ENCODE results near the gene LRRC25. TPM values are rescaled to one million over a fixed set of nuclear protein-coding genes. Genes with fewer than 3 reads are reported as not detected.

LRRC25 gene
- total and polyA plus RNA-seq, 2 of the 4 experiments (the other 2 are of a cell fraction), result 0.03 TPM; not detected in 1

- TF ChIP-seq USF2 (IDR thresholded peaks at IDR 0.05; ENCODE audit: low read depth, low read length), result no peak
These were observed 34.4 kb downstream of the LRRC25 start (continued) for GRCh38 chr19:18362934-18363542.

GRCh38 chr19:18361646-18362045 lies 35.8 kb downstream of the LRRC25 start:
- no peak overlapping the region for H3K9ac ChIP-seq (ENCODE audit: low read depth, low read length)
- POLR2A ChIA-PET (ENCODE audit: unreplicated experiment), result no interaction called here
- BruUV-seq (replicated peaks), result no TSS peak
- peak; percentile 37 for DNase-seq
- H3K56ac ChIP-seq (ENCODE audit: extremely low read depth, insufficient read depth, low read length), result no peak overlapping the region
- peak overlapping the region; percentile 58; the same call in 1 of the 3 replicates for H2BK15ac ChIP-seq (ENCODE audit: low read depth, low read length)
- no peak for ATAC-seq (ENCODE audit: low read depth)
- no peak overlapping the region for H2AFZ ChIP-seq (replicated peaks; ENCODE audit: low read length, poor library complexity)
- H3K27ac ChIP-seq (ENCODE audit: insufficient read depth, low read length), result no peak overlapping the region
- CTCF ChIA-PET, result no interaction called here
- no peak overlapping the region for H2AK9ac ChIP-seq (replicated peaks; ENCODE audit: low read depth, low read length, poor library complexity)
- no peak overlapping the region for H3K18ac ChIP-seq (ENCODE audit: low read depth, low read length)
- H3K4me2 ChIP-seq (ENCODE audit: low read depth, low read length), result no peak overlapping the region
- H4K5ac ChIP-seq (ENCODE audit: low read depth, low read length), result no peak overlapping the region
- dilution Hi-C loops (cut with HindIII; ENCODE audit: low sequenced_read_pairs, unreplicated experiment) (no loop called here), intact Hi-C loops (cut with micrococcal nuclease) (no loop called here), in situ Hi-C loops (cut with MboI; ENCODE audit: low sequenced_read_pairs) (no loop called here)
- H3K79me1 ChIP-seq (ENCODE audit: low read depth in 1 of 2, low read length in 2 of 2), result peaks cover 0 to 31% of the 10 kb centered on the region in 2 experiments; a peak in 2 of 4 replicates
- no peaks in the 10 kb centered on the region for H4K20me1 ChIP-seq (ENCODE audit: insufficient read depth, low read length)
- peak overlapping the region; percentile 39 for H4K91ac ChIP-seq (ENCODE audit: insufficient read depth, low read depth, low read length)
- peak overlapping the region; percentile 44; the same call in 1 of the 2 replicates for H3K14ac ChIP-seq (replicated peaks; ENCODE audit: low read depth, low read length)
- peak overlapping the region; percentile 57; the same call in 1 of the 2 replicates for H2BK20ac ChIP-seq (ENCODE audit: low read depth, low read length)
- H3K23ac ChIP-seq (ENCODE audit: low read depth, low read length), result no peak overlapping the region
- peak overlapping the region in 1 of 2 experiments; percentile 6; a peak in 1 of 4 replicates for H4K8ac ChIP-seq (ENCODE audit: low read depth in 2 of 2, low read length in 2 of 2)
- H2BK5ac ChIP-seq (ENCODE audit: low read depth, low read length, poor library complexity, severe bottlenecking), result no peak overlapping the region
- H3K27me3 ChIP-seq (ENCODE audit: control insufficient read depth, insufficient read depth, low read length), result no peaks in the 10 kb centered on the region
- peaks cover 10% of the 10 kb centered on the region for H3K4me1 ChIP-seq (ENCODE audit: control insufficient read depth, insufficient read depth, low read length)
- H2BK120ac ChIP-seq (ENCODE audit: low read depth, low read length), result peak overlapping the region; percentile 41
- H3K4ac ChIP-seq (ENCODE audit: low read depth, low read length), result peak overlapping the region; percentile 22; the same call in 1 of the 2 replicates
- peak overlapping the region; percentile 11; the same call in 1 of the 2 replicates for H2AK5ac ChIP-seq (ENCODE audit: low read depth, low read length)
- peaks cover 36% of the 10 kb centered on the region for H3K36me3 ChIP-seq (ENCODE audit: control insufficient read depth, insufficient read depth, low read length)
- TF ChIP-seq RCOR1 (IDR thresholded peaks at IDR 0.05; ENCODE audit: insufficient replicate concordance, low read length) (no peak), RFX5 (IDR thresholded peaks at IDR 0.05; ENCODE audit: low read depth, low read length) (no peak), RAD21 (IDR thresholded peaks at IDR 0.05; ENCODE audit: low read length) (no peak), SMC3 (IDR thresholded peaks at IDR 0.05; ENCODE audit: low read depth, low read length) (no peak)
- peaks cover 7% of the 10 kb centered on the region for H3K9me1 ChIP-seq (ENCODE audit: insufficient read depth, low read length)
- H3K9me3 ChIP-seq (ENCODE audit: control insufficient read depth, insufficient read depth, low read length), result peaks cover 9% of the 10 kb centered on the region
- H3K4me3 ChIP-seq (ENCODE audit: insufficient read depth, low read depth, low read length), result no peak overlapping the region
- 96% methylated on average over 5 of the region's 8 CpGs; no CpG with 5 or more reads in 1 of the 2 experiments for WGBS, 2 experiments (ENCODE audit: extremely low coverage in 2 of 2, insufficient read length in 1 of 2)
